ENCODE measurements around the gene GTF2IRD1.
"Not testable (repeated sequence)": the region's sequence is repeated elsewhere in the genome, so short reads cannot be mapped to it uniquely, and the experiment has no call there.

Gene GTF2IRD1

DNA sequence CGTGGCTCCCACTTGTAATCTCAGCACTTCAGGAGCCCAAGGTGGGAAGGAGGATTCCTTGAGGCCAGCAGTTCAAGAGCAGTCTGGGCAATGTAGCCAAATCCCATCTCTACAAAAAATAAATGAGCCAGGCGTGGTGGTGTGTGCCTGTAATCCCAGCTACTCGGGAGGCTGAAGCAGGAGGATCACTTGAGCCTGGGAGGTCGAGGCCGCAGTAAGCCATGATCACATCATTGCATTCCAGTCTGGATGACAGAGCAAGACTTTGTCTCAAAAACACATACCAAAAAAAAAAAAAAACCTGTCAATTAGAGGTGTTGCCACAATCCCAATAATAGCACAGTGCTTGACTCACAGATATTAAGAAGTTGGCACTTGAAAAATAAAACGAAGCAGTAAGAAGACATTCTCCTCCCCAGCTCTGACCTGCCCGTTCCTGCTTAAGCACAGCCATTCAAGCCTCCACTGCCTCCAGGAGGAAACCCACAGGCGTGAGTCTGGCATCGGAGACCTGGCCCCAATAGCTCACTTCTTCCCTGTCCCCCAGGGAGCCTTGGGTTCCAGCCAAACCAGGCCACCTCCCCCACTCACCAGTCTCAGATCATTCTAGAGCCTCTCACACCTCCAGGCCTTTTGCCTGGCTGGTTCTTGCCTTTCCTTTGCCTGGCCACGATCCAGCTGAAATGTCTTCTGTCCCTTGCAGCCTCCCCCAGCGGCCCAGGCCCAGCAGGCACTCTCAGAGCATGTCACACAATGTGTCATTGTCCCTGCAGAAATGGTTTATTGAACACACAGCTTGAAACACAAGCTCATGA, 158.5 kb downstream of the GTF2IRD1 start:
- DNase-seq = no peak

DNA sequence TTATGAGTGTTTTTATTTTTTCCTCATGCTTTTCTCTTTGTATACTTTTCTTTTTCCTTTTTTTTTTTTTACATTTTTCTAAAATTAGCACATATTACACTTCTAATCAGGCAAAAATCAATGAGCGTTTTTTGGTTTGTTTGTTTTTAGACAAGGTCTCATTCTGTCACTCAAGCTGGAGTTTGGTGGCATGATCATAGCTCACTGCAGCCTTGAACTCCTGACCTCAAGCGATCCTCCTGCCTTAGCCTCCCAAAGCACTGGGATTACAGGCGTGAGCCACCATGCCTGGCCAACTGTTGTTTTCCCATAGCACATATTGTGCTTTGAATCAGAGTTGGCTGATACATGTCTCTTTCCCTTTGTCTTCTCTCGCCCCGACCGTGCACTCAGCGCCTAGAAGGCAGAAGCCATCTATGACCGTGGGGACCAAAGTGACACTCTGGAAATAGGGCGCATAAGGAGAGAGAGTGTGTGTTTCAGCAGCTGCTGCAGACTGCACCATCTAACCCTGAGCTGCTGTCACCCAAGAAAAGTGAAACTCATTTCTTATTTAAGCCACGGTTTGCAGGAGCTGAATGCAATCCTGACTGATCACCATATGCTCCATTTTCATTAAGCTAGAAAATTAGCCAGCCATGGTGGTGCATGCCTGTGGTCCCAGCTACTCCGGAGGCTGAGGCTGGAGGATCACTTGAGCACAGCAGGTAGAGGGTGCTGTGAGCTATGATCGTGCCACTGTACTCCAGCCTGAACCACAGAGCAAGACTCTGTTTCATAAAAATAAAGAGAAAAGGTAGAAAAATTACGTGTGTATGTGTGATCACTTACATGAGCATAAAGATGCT, 162.5 kb downstream of the GTF2IRD1 start:
- no peak for DNase-seq

DNA sequence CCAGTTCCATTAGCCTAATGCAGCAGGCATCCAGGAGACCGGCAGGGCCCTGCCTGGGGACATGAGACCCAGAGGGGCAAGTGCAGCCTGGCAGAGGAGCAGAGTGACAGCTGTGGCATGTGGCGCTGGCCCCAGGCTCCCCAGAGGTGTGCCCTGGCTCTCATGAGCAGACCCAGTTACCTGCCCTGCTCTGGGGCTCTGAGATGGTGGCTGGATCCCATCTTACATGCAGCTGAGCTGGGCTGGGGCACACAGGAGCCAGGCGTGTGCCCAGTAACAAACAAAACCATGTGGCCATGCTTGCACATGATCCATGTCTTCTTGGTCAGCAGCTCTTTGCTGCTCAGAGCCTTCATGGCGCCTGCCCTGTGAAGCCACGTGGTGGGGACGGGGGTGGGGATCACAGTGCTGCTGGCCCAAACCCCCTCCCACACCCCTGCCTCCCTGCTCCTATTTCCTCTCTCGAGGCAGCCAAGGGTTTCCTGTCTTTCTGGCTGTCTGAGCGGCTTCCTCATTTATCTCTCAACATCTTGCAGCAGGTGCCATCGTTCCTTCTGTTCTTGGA, 163.6 kb downstream of the GTF2IRD1 start:
- no peak for DNase-seq

DNA sequence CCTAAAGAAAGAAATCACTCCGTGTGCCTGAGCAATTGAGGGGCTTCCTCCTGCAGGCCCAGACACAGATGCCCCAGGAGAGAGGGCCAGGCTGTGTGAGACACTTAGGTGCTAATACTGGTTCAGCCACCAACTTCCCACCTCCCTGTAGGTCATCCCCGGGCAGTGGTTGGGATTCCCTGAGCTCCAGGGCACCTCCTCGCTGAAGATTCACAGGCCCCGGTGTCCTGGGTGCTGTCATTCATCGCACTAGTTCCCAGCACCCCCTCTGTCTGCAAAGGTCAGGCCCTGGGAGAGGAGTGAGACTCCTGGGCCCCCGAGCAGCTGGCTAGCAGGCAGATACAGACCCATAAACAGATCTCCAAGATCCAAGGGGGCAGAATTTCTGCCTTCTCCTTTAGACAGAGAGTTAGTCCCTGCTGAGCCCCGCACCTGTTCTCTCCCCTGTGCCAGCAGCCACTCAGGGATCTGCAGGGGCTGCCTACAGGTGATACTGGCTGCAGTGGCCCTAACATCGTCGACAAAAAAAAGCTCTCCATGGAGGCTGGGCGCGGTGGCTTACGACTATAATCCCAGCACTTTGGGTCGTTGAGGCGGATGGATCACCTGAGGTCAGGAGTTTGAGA, 165.6 kb downstream of the GTF2IRD1 start:
- no peak for DNase-seq

DNA sequence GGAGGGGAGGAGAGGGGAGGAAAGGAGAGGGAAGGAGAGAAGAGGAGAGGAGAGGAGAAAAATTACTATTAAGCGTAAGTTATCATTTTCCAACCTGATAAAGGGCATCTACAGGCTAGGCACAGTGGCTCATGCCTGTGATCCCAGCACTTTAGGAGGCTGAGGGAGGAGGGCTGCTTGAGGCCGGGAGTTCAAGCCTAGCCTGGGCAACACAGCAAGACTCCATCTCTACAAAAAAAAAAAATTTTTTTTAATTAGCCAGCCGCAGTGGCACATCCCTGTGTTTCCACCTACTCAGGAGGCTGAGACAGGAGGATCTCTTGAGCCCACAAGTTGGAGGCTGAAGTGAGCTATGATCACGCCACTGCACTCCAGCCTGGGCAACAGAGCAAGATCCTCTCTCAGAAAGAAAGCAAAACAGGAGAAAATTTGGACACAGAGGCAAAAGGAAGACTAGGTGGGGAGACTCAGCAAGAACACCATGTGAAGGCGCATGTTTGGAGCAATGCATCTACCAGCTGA, 168.6 kb downstream of the GTF2IRD1 start:
- no peak for DNase-seq

DNA sequence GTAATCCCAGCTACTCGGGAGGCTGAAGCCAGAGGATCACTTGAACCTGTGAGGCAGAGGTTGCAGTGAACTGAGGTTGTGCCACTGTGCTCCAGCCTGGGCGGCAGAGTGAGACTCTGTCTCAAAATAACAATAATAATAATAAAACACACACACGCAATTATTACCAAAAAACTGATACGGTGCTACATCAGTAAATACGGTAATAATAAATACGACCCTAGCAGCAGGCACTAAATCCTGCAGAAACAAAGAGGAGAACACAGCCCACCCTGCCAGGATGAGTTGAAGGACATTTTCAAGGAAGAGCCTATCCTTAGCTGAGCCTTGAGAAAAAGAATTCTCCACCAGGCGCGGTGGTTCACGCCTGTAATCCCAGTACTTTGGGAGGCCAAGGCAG, 169.4 kb downstream of the GTF2IRD1 start:
- DNase-seq = no peak

DNA sequence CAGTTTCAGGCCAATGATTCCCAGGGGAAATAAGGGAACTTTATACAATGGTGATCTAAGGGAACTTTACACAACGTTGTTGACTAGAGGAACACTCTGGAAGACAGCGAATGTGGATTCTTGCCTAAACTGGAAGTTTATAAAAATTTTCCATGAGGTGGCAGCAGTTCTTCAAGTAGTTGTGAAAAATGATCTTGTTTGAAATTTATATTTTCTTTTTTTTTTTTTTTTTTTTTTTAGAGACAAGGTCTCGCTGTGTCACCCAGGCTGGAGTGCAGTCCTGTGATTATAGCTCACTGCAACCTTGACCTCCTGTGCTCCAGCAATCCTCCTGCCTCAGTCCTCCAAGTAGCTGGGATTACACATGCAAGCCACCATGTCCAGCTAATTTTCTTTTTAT, 171.7 kb downstream of the GTF2IRD1 start:
- no peak for DNase-seq

DNA sequence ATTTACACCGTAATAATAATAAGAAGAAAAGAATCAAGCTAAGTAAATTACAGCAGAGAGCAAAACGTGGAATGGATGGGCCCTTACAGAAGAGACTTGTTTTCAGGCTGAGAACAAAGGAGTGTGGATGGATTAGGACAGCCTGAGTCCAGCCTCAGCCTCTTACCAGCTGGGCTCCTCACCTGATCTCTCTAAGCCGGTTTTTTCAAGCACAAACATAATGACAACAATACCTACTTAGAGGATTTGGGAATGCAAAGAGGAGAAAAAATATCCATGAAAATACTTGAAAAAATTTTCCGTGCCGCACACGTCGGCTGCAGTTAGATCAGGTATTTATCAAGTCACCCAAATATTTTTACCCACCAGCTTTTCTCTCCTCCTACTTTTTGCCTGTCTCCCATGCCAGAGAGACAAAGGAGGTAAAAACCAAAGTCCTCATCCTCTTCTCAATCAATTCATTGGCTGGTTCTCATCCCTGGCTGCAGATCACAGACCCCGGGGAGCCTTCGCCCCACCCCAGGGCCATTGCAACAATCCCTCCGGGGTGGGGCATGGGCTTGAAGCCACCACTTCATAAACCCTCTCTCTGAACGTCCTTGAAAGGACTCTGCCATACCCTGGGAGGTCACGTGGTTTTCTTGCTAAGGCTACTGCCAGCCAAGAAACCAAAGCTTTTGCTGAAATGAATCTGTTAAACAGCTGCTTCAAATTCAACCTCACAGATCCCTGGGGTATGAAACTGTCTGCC, 174.1 kb downstream of the GTF2IRD1 start:
- DNase-seq = no peak

DNA sequence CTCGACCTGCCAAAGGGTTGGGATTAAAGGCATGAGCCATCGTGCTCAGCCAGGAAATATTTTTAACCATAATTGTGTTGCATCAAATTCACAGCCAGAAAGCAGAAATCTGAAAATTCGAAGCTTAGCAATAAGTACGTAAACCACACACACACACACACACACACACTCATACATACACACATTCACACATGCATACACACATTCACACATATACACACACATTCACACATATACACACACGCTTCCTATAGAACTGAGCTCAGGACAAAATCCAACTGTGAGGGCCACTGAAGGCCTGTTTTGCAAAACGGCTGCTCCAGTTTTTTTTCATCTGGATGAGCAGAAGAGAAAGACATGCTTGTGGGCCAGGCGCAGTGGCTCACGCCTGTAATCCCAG, 178.8 kb downstream of the GTF2IRD1 start:
- no peak for DNase-seq

DNA sequence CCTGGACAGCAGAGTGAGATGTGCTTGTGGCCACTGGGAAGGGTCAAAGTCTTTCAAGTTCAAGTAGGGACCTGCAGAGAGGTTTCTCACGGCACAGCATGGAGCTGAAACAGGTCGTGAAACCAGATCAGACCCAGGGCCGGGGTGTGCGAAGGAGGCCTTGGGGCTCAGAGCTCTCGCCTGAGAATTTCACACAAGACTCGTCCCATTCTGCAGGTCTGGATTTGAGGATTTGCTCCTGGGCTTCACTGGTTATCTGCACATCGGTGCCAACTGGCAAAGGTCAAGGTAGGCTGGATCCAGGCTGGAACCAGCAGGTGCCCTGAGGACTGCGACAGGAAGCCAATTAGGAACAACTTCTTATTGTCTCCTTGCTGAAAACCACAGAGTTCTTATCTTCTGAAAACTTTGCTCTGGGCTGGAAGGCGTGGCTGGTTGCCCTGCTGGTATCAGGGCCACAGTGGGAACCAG, 179.8 kb downstream of the GTF2IRD1 start:
- DNase-seq = no peak

DNA sequence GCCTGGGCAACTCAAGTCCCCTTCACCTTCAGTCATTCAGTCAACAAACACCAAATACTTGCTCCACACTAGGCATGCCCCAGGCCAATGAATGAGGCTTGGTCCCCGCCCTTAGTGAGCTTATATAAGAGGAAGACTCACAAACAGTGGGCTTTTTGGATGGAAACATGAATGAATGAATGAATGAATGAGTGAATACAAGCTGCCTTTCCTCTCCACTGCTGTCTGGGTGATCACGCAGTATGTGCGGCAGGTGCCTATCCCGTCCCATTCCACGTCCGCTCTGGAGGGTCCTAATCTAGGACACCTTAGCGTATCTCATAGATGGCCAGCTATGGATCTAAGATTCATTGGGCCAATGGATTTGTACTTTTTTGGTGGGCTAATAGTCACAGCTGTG, 184.0 kb downstream of the GTF2IRD1 start:
- no peak for DNase-seq

DNA sequence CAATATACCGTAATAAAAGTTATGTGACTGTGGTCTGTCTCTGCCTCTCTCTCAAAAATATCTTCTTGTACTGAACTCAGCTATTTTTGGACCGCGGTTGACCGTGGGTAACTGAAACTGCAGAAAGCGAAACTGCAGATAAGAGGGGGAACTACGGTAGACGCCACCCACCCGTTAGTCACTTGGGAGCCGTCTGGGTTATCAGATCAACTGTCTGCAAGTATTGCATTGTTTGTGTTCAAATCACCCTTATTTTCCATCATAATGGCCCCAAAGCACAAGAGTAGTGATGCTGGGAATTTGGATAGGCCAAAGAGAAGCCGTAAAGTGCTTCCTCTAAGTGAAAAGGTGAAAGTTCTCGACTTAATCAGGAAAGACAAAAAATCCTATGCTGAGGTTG, 196.3 kb downstream of the GTF2IRD1 start:
- DNase-seq = not testable (repeated sequence)

DNA sequence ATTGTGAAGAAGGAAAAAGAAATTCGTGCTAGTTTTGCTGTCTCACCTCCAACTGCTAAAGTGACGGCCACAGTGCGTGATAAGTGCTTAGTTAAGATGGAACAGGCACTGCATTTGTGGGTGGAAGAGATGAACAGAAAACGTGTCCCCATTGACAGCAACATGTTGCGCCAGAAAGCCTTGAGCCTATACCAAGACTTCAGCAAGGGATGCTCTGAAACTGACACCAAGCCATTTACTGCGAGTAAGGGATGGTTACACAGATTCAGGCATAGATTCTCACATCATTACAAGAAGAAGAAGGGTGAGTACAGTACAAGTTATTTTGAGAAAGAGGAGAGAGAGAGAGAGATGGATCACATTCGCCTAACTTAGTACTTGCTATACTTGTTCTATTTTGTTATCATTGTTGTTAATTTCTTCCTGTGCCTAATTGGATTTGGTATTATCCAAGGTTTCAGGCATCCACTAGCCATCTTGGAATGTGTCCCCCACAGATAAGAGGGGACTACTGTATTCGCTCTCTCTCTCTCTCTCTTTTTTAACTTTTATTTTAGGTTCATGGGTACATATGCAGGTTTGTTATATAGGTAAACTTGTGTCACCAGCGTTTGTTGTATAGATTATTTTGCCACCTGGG, 196.9 kb downstream of the GTF2IRD1 start:
- not testable (repeated sequence) for DNase-seq

DNA sequence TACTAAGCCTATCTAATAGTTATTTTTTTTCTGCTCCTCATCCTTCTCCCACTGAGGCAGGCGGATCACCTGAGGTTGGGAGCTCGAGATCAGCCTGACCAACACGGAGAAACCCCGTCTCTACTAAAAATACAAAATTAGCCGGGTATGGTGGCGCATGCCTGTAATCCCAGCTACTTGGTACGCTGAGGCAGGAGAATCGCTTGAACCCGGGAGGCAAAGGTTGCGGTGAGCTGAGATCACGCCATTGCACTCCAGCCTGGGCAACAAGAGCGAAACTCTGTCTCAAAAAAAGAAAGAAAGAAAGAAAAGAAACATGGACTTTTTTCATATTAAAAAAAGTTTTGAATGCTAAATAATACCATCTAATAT, 197.4 kb downstream of the GTF2IRD1 start:
- not testable (repeated sequence) for DNase-seq

Data from NCI-H2081 treated with DMSO at 0.1 percent for 48 hours (cell line).